ENCODE data around the gene MATN4. TPM values are rescaled to one million over a fixed set of nuclear protein-coding genes. Genes with fewer than 3 reads are reported as not detected.
A peak's percentile ranks its signal among the peaks of the same experiment; 100 is the strongest.
"Not testable (repeated sequence)": the region's sequence is repeated elsewhere in the genome, so short reads cannot be mapped to it uniquely, and the experiment has no call there.

The MATN4 gene
- total RNA-seq, 4 donors from 2014 or later: not detected

- no peaks in the 10 kb centered on the region for H3K27me3 ChIP-seq
- peaks cover 11 to 25% of the 10 kb centered on the region in 2 donors for H3K4me1 ChIP-seq
- DNase-seq: no peak
- TF ChIP-seq, protein P1, sequence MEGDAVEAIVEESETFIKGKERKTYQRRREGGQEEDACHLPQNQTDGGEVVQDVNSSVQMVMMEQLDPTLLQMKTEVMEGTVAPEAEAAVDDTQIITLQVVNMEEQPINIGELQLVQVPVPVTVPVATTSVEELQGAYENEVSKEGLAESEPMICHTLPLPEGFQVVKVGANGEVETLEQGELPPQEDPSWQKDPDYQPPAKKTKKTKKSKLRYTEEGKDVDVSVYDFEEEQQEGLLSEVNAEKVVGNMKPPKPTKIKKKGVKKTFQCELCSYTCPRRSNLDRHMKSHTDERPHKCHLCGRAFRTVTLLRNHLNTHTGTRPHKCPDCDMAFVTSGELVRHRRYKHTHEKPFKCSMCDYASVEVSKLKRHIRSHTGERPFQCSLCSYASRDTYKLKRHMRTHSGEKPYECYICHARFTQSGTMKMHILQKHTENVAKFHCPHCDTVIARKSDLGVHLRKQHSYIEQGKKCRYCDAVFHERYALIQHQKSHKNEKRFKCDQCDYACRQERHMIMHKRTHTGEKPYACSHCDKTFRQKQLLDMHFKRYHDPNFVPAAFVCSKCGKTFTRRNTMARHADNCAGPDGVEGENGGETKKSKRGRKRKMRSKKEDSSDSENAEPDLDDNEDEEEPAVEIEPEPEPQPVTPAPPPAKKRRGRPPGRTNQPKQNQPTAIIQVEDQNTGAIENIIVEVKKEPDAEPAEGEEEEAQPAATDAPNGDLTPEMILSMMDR (IDR thresholded peaks at IDR 0.05 in 4 of 5, conservative IDR thresholded peaks at IDR 0.05 in 1 of 5): no peak
- no peak for TF ChIP-seq POLR2A (IDR thresholded peaks at IDR 0.05)
- in situ Hi-C loops (cut with MboI; ENCODE audit: low sequenced_read_pairs in 4 of 4) (loop anchor here in 1 of 4 donors (25.0 kb wide), 1 partner anchor 1140 kb away; the partner anchor contains the start of gene OSER1), intact Hi-C loops (cut with DNase I; ENCODE audit: low total_unique reads) (loop anchor here (10.0 kb wide), 1 partner anchor 858 kb away; no protein-coding TSS in a partner anchor)
- no peaks in the 10 kb centered on the region for H3K36me3 ChIP-seq
- no peak for ATAC-seq
- H3K9me3 ChIP-seq: no peaks in the 10 kb centered on the region
- no peak overlapping the region for H3K27ac ChIP-seq
- H3K4me3 ChIP-seq: no peak overlapping the region
Measured at GRCh38 chr20:45352729-45353128, 44.6 kb upstream of the MATN4 start.

DNA sequence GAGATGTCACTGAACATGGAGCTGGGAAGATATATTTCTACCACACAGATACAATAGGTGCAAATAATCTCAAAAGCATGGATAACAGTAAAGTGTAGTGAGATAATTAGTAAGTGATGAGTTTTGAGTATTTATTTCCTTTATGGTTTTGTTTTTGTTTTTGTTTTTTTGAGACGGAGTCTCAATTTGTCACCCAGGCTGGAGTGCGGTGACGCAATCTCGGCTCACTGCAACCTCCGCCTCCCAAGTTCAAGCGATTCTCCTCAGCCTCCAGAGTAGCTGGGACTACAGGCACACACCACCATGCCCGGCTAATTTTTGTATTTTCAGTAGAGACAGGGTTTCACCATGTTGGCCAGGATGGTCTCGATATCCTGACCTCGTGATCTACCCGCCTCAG lies 42.7 kb upstream of the MATN4 start:
- not testable (repeated sequence) for H3K36me3 ChIP-seq, H3K27ac ChIP-seq, ATAC-seq, H3K27me3 ChIP-seq, DNase-seq, H3K4me3 ChIP-seq, H3K9me3 ChIP-seq
- peaks cover 0 to 22% of the 10 kb centered on the region in 2 donors for H3K4me1 ChIP-seq
- in situ Hi-C loops (cut with MboI; ENCODE audit: low sequenced_read_pairs in 4 of 4): loop anchor here in 1 of 4 donors (25.0 kb wide), 1 partner anchor 1138 kb away; the partner anchor contains the start of gene OSER1
- intact Hi-C loops (cut with DNase I; ENCODE audit: low total_unique reads): loop anchor here (10.0 kb wide), 1 partner anchor 856 kb away; no protein-coding TSS in a partner anchor

GRCh38 chr20:45350217-45350616 lies 42.1 kb upstream of the MATN4 start:
- no peaks in the 10 kb centered on the region for H3K36me3 ChIP-seq
- in situ Hi-C loops (cut with MboI; ENCODE audit: low sequenced_read_pairs in 4 of 4): loop anchor here in 1 of 4 donors (25.0 kb wide), 1 partner anchor 1138 kb away; the partner anchor contains the start of gene OSER1
- H3K27ac ChIP-seq: peak overlapping the region in 3 of 4 donors; percentile 90 to 100 (median 99)
- no peak overlapping the region for H3K4me3 ChIP-seq
- intact Hi-C loops (cut with DNase I; ENCODE audit: low total_unique reads): loop anchor here (10.0 kb wide), 1 partner anchor 855 kb away; no protein-coding TSS in a partner anchor
- TF ChIP-seq, protein P1 (IDR thresholded peaks at IDR 0.05 in 4 of 5, conservative IDR thresholded peaks at IDR 0.05 in 1 of 5): no peak
- no peak for TF ChIP-seq POLR2A (IDR thresholded peaks at IDR 0.05)
- H3K4me1 ChIP-seq: peaks cover 5 to 24% of the 10 kb centered on the region in 2 donors
- ATAC-seq: no peak
- DNase-seq: no peak
- H3K9me3 ChIP-seq: no peaks in the 10 kb centered on the region
- no peaks in the 10 kb centered on the region for H3K27me3 ChIP-seq

DNA sequence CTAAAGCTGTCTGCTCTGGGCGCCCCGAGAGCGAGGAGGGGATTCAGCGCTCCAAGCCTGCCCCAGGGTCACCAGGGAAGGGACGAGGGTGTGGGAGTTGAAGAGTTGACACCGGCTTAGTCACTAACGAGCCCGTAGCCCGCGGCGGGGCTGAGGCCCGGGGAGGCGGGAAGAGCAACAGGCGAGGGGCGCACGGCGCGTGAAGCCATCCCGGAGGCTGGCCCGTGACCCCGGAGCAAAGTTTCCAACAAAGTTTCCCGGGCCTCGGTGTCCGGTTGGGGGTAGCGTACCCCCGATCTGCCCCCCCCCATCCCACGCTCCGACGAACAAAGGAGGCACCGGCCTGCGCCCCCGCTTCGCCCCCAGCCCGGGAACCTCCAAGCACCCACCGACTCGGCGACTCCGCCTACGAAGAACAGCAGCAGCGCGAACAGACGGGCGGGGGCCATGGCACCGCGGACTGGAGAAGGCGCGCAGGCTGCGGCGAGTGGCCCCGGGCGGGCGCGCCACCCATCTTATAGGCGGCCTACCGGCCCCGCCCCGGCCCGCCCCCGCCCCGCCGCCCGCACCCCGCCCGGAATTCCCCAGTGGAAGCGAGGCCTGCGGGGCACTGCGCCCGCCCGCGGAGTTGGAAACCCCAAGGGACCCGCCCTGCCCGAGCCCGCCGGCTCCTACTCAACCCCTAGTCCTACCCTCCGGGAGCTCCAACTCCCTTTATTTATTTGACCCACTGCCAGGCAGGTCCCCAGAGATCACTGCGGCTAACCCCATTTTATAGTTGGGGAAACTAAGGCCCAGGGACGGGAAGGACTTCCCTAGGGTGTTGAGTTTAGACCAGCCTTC lies 40.1 kb upstream of the MATN4 start, which contains the start of gene SDC4:
Gene SDC4, minus strand, starts transcription at position 489 of the 843 bp plus-strand sequence. Its CDS starts 40 bp downstream, at position 449.
- TF ChIP-seq, protein P1 (IDR thresholded peaks at IDR 0.05 in 4 of 5, conservative IDR thresholded peaks at IDR 0.05 in 1 of 5): no peak
- TF ChIP-seq POLR2A (IDR thresholded peaks at IDR 0.05): peak; percentile 99
- no peaks in the 10 kb centered on the region for H3K27me3 ChIP-seq
- H3K4me1 ChIP-seq: peaks cover 21 to 45% of the 10 kb centered on the region in 2 donors
- H3K36me3 ChIP-seq: no peaks in the 10 kb centered on the region
- H3K27ac ChIP-seq: peak within 1 kb of the TSS; percentile 90 to 100 (median 98)
- intact Hi-C loops (cut with DNase I; ENCODE audit: low total_unique reads): no loop called here
- in situ Hi-C loops (cut with MboI; ENCODE audit: low sequenced_read_pairs in 4 of 4): loop anchor here in 2 of 4 donors (25.0 kb wide), 2 partner anchors 1136 to 1161 kb away; partner anchors contain the start of genes JPH2 (in 1 of the 2) and OSER1 (in 1 of the 2)
- peak; percentile 65 to 86 for DNase-seq
- peak within 1 kb of the TSS; percentile 60 to 97 (median 91) for H3K4me3 ChIP-seq
- ATAC-seq: peak; percentile 35 to 45
- H3K9me3 ChIP-seq: no peaks in the 10 kb centered on the region
